Endothelial cell of umbilical vein (primary cell): ENCODE results near the gene ANKRD36C. TPM values are rescaled to one million over a fixed set of nuclear protein-coding genes. Genes with fewer than 3 reads are reported as not detected.
"Not testable (repeated sequence)": the region's sequence is repeated elsewhere in the genome, so short reads cannot be mapped to it uniquely, and the experiment has no call there.

Experiments
- BruUV-seq: library from RNA; stranded (reverse); fragments of 400-500 nt; replicated peaks from 2 replicates; lab custom pipeline; 2021; lab: Mats Ljungman, UMichigan
- CTCF ChIA-PET: fragments of 300-600, 350-600 bp; sonication (Branson Sonifier 250); formaldehyde crosslinking; loops from one replicate; lab custom pipeline; 2021; ENCODE audit warnings: antibody characterized with exemption, inconsistent platforms; lab: Charles Lee
- POLR2A ChIA-PET: fragments of 300-600, 350-600 bp; sonication (Branson Sonifier 250); formaldehyde crosslinking; loops from one replicate; lab custom pipeline; 2021; ENCODE audit warnings: antibody characterized with exemption, inconsistent platforms; lab: Charles Lee
- DNase-seq: peaks from one replicate; pipeline ENCODE4 v3.0.0-alpha.2; 2011; ENCODE audit warnings: low read depth, low spot score
- FAIRE-seq: peaks from 2 replicates; lab custom pipeline; 2011; peaks lifted over from hg19 to GRCh38; lab: Jason Lieb, UNC
- H2AFZ ChIP-seq: 2 replicates; pipeline ENCODE4 v1.6.0; 2012; ENCODE audit warnings: low read depth, low read length, control low read depth, inconsistent platforms
- H3K27ac ChIP-seq: 2 replicates; pipeline ENCODE4 v1.5.1; 2011; ENCODE audit warnings: low read depth, mild to moderate bottlenecking, control low read depth, low read length, moderate library complexity; ENCODE audit not compliant: insufficient read depth
- H3K27me3 ChIP-seq, 2 experiments: 2 replicates each; pipeline versions ENCODE4 v1.6.0 to v1.6.1; 2011; ENCODE audit warnings: low read length in 2 of 2, mixed read lengths in 1 of 2; ENCODE audit not compliant: control insufficient read depth in 2 of 2, insufficient read depth in 2 of 2
- H3K36me3 ChIP-seq, 2 experiments: 2 replicates in 1 of 2; 3 replicates in 1 of 2; pipeline ENCODE4 v1.5.1; 2011; ENCODE audit warnings: low read length in 2 of 2, mild to moderate bottlenecking in 1 of 2, moderate library complexity in 1 of 2; ENCODE audit not compliant: control insufficient read depth in 2 of 2, insufficient read depth in 2 of 2; ENCODE audit errors: extremely low read depth in 1 of 2
- H3K4me1 ChIP-seq: 3 replicates; pipeline ENCODE4 v1.5.1; 2011; ENCODE audit warnings: mild to moderate bottlenecking, low read length; ENCODE audit not compliant: control insufficient read depth, insufficient read depth; ENCODE audit errors: extremely low read depth
- H3K4me2 ChIP-seq: 2 replicates; pipeline ENCODE4 v1.6.1; 2011; ENCODE audit warnings: low read length, control low read depth, mixed read lengths; ENCODE audit not compliant: insufficient read depth
- H3K4me3 ChIP-seq, 3 experiments: fragments of 200-600 bp in 1 of 3; sonication (generic), shearing (Covaris generic) in 1 of 3; replicated peaks in 1 of 3; 2 replicates each; pipeline ENCODE4 v1.5.1; 2011 to 2016; ENCODE audit warnings: control low read depth in 3 of 3, low read length in 3 of 3, mild to moderate bottlenecking in 2 of 3, inconsistent platforms in 1 of 3, low read depth in 1 of 3, moderate library complexity in 1 of 3; ENCODE audit not compliant: insufficient read depth in 1 of 3
- H3K79me2 ChIP-seq: 2 replicates; pipeline ENCODE4 v1.6.0; 2012; ENCODE audit warnings: low read length, inconsistent platforms; ENCODE audit not compliant: control insufficient read depth, insufficient read depth
- H3K9ac ChIP-seq: replicated peaks from 2 replicates; pipeline ENCODE3; 2011; ENCODE audit warnings: low read length, control low read depth; ENCODE audit not compliant: insufficient read depth; ENCODE audit errors: extremely low read depth
- H3K9me1 ChIP-seq: replicated peaks from 3 replicates; pipeline ENCODE4 v1.6.0; 2011; ENCODE audit warnings: mild to moderate bottlenecking, low read length; ENCODE audit not compliant: control insufficient read depth, insufficient read depth; ENCODE audit errors: extremely low read depth
- H3K9me3 ChIP-seq: replicated peaks from 2 replicates; pipeline ENCODE4 v1.5.1; 2012; ENCODE audit warnings: low read length, inconsistent platforms; ENCODE audit not compliant: control insufficient read depth, insufficient read depth
- H4K20me1 ChIP-seq: replicated peaks from 2 replicates; pipeline ENCODE3; 2011; ENCODE audit warnings: mild to moderate bottlenecking, low read length; ENCODE audit not compliant: control insufficient read depth, insufficient read depth; ENCODE audit errors: extremely low read depth
- CTCF ChIP-seq, 2 donors: IDR thresholded peaks; 1 replicate in 1 of 2; 2 replicates in 1 of 2; pipeline ENCODE4 v1.5.1; 2011; ENCODE audit warnings: low read length in 2 of 2, mild to moderate bottlenecking in 2 of 2, moderate library complexity in 2 of 2, control low read depth in 1 of 2, inconsistent platforms in 1 of 2, low read depth in 1 of 2; ENCODE audit not compliant: insufficient read depth in 1 of 2; ENCODE audit errors: extremely low read depth in 1 of 2
- EZH2 ChIP-seq: IDR thresholded peaks from 2 replicates; pipeline ENCODE4 v1.6.1; 2012; ENCODE audit warnings: borderline replicate concordance, low read depth, mild to moderate bottlenecking, moderate library complexity, low read length, inconsistent platforms; ENCODE audit not compliant: severe bottlenecking
- FOS ChIP-seq: IDR thresholded peaks from 2 replicates; pipeline ENCODE4 v1.6.1; 2011; ENCODE audit warnings: mild to moderate bottlenecking, low read length, moderate library complexity, borderline replicate concordance; ENCODE audit not compliant: insufficient read depth
- GATA2 ChIP-seq: IDR thresholded peaks from 2 replicates; pipeline ENCODE4 v1.7.0; 2011; ENCODE audit warnings: low read depth, mild to moderate bottlenecking, moderate library complexity, mixed read lengths, low read length; ENCODE audit not compliant: insufficient read length, insufficient read depth
- JUN ChIP-seq: IDR thresholded peaks from 2 replicates; pipeline ENCODE4 v1.6.1; 2011; ENCODE audit warnings: borderline replicate concordance, low read depth; ENCODE audit not compliant: insufficient read length, insufficient read depth
- MYC ChIP-seq: IDR thresholded peaks from one replicate; pipeline ENCODE4 v1.6.1; 2011; ENCODE audit warnings: mild to moderate bottlenecking, low read depth, low read length
- POLR2A ChIP-seq: IDR thresholded peaks from 2 replicates; pipeline ENCODE4 v1.6.1; 2012; ENCODE audit warnings: low read depth, mild to moderate bottlenecking, control low read depth, low read length
- POLR2AphosphoS5 ChIP-seq: IDR thresholded peaks from 2 replicates; pipeline ENCODE4 v1.6.1; 2012; ENCODE audit warnings: low read depth, mild to moderate bottlenecking, control low read depth, low read length, moderate library complexity; ENCODE audit not compliant: insufficient read depth
- dilution Hi-C: fragments of 300-500 bp; cut with MboI; formaldehyde crosslinking; loops from one replicate; pipeline ENCODE4 v1.15.0; 2019; ENCODE audit warnings: low sequenced_read_pairs; ENCODE audit not compliant: extremely low pct_ligation_motif_present
- intact Hi-C: fragments of 100-400 bp; cut with micrococcal nuclease; formaldehyde crosslinking; loops from one replicate; pipeline ENCODE4 v1.10.0; 2022
- polyA plus RNA-seq, 4 experiments: library from polyadenylated mRNA; depleted of rRNA in 3 of 4; stranded (reverse) in 3 of 4; unstranded in 1 of 4; fragments of >200 nt; gene quantifications; 2 replicates each; pipeline versions ENCODE4 v1.2.1 to v1.2.3, GENCODE V29; 2011 to 2012; ENCODE audit warnings: missing spikeins in 1 of 4
- total RNA-seq: library from RNA; stranded (reverse); gene quantifications from 2 replicates; pipeline ENCODE4 v1.2.3, GENCODE V29; 2021
- TF ChIP-seq, protein P1 (sequence below): IDR thresholded peaks from 2 replicates; pipeline ENCODE4 v1.6.1; 2011; ENCODE audit not compliant: insufficient read depth, insufficient read length

The ANKRD36C gene
- total and polyA plus RNA-seq, 2 donors (not counting 3 experiments of a cell fraction or from before 2014, with no cell fraction given): 4.4 to 108 TPM

DNA sequence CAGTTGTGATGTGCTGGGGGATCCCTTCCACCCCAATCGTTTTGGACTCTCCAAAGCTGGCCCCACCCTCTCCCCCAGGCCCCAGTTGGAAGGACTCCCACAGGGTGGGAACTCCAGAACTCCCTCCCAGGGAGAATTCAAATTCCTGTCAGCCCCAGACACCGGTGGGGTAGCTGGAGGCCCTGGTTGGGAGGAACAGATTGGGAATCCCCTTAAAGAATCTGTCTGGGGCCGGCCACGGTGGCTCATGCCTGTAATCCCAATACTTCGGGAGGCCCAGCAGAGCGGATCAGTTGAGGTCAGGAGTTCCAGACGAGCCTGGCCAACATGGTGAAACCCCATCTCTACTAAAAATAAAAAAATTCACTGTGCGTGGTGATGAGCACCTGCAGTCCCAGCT lies 155.5 kb downstream of the ANKRD36C start:
- H4K20me1 ChIP-seq: no peaks in the 10 kb centered on the region
- H3K79me2 ChIP-seq: no peaks in the 10 kb centered on the region
- intact Hi-C loops (no loop called here), dilution Hi-C loops (no loop called here)
- H3K9ac ChIP-seq: no peak overlapping the region
- H3K4me2 ChIP-seq: no peak overlapping the region
- no peaks in the 10 kb centered on the region for H3K27me3 ChIP-seq
- H3K36me3 ChIP-seq: no peaks in the 10 kb centered on the region
- TF ChIP-seq EZH2 (no peak), POLR2AphosphoS5 (no peak), JUN (no peak), POLR2A (no peak), FOS (no peak), CTCF (IDR thresholded peaks at IDR 0.05; ENCODE audit: extremely low read depth in 1 of 2, insufficient read depth in 1 of 2, low read depth in 1 of 2, low read length in 2 of 2) (no peak), GATA2 (no peak), MYC (no peak)
- TF ChIP-seq, protein P1, sequence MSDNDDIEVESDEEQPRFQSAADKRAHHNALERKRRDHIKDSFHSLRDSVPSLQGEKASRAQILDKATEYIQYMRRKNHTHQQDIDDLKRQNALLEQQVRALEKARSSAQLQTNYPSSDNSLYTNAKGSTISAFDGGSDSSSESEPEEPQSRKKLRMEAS: no peak
- FAIRE-seq (no peak), DNase-seq (no peak)
- no TSS peak for BruUV-seq
- no peaks in the 10 kb centered on the region for H3K9me3 ChIP-seq
- no peaks in the 10 kb centered on the region for H3K9me1 ChIP-seq
- no peak overlapping the region for H2AFZ ChIP-seq
- ChIA-PET POLR2A (no interaction called here), CTCF (no interaction called here)
- no peaks in the 10 kb centered on the region for H3K4me1 ChIP-seq
- H3K4me3 ChIP-seq: no peak overlapping the region
- H3K27ac ChIP-seq: no peak overlapping the region

DNA sequence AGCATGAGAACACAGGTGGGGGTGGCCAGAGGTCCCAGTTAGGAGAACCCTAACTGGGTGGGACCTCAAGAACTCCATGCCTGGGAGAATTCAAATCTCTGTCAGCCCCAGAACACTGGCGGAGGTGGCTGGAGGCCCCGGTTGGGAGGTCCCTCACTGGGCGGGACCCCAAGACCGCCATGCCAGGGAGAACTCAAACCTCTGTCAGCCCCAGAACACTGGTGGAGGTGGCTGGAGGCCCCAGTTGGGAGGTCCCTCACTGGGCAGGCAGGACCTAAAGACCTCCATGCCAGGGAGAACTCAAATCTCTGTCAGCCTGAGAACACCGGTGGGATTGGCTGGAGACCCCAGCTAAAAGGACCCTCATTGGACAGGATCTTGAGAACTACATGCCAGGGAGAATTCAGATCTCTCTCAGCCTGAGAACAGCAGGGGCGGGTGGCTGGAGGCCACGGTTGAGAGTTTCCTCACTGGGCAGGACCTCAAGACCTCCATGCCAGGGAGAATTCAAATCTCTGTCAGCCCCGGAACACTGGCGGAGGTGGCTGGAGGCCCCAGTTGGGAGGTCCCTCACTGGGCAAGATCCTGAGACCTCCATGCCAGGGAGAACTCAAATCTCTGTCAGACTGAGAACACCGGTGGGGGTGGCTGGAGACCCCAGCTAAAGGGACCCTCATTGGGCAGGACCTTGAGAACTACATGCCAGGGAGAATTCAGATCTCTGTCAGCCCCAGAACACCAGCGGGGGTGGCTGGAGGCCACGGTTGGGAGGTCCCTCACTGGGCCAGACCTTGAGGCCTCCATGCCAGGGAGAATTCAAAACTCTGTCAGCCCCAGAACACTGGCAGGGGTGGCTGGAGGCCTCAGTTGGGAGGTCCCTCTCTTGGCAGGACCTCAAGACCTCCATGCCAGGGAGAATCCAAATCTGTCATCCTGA lies 157.3 kb downstream of the ANKRD36C start:
- BruUV-seq, H3K9me1 ChIP-seq, H3K27me3 ChIP-seq, intact Hi-C loops, FAIRE-seq, H3K9ac ChIP-seq, dilution Hi-C loops, H3K4me2 ChIP-seq, H4K20me1 ChIP-seq, DNase-seq, H3K79me2 ChIP-seq, CTCF ChIA-PET, H3K27ac ChIP-seq, H3K36me3 ChIP-seq, H2AFZ ChIP-seq, H3K4me3 ChIP-seq, H3K4me1 ChIP-seq, POLR2A ChIA-PET, H3K9me3 ChIP-seq: not testable (repeated sequence)
